GM12873 (cell line): ENCODE data around the gene LGR6.

Source experiments
- CTCF ChIP-seq: IDR thresholded peaks from 2 replicates; pipeline ENCODE4 v1.5.1; 2012; ENCODE audit warnings: low read depth, mild to moderate bottlenecking, moderate library complexity, low read length, control low read depth; ENCODE audit not compliant: insufficient read depth; ENCODE audit errors: missing control alignments

The LGR6 gene

GRCh38 chr1:202165942-202166843, 27.4 kb upstream of the LGR6 start:
- TF ChIP-seq CTCF: no peak

GRCh38 chr1:202167708-202168415, 25.7 kb upstream of the LGR6 start:
- TF ChIP-seq CTCF: no peak

GRCh38 chr1:202168861-202169260, 24.7 kb upstream of the LGR6 start:
- TF ChIP-seq CTCF: no peak

- peak; percentile 15 for TF ChIP-seq CTCF
These were observed 22.9 kb upstream of the LGR6 start for GRCh38 chr1:202170726-202171125.

GRCh38 chr1:202171292-202172014, 22.1 kb upstream of the LGR6 start:
- TF ChIP-seq CTCF: no peak

GRCh38 chr1:202172015-202172355, 21.6 kb upstream of the LGR6 start:
- TF ChIP-seq CTCF: no peak

GRCh38 chr1:202173993-202174392, 19.6 kb upstream of the LGR6 start:
- TF ChIP-seq CTCF: no peak
